ENCODE measurements around the gene S100P.
"Not testable (repeated sequence)": the region's sequence is repeated elsewhere in the genome, so short reads cannot be mapped to it uniquely, and the experiment has no call there.

The S100P gene

GRCh38 chr4:6693231-6694176 is at the start of gene S100P:
Gene S100P, plus strand, starts transcription at chr4:6693878. Its CDS starts 55 bp downstream, at chr4:6693933.
- DNase-seq (ENCODE audit: low spot score): no peak

DNA sequence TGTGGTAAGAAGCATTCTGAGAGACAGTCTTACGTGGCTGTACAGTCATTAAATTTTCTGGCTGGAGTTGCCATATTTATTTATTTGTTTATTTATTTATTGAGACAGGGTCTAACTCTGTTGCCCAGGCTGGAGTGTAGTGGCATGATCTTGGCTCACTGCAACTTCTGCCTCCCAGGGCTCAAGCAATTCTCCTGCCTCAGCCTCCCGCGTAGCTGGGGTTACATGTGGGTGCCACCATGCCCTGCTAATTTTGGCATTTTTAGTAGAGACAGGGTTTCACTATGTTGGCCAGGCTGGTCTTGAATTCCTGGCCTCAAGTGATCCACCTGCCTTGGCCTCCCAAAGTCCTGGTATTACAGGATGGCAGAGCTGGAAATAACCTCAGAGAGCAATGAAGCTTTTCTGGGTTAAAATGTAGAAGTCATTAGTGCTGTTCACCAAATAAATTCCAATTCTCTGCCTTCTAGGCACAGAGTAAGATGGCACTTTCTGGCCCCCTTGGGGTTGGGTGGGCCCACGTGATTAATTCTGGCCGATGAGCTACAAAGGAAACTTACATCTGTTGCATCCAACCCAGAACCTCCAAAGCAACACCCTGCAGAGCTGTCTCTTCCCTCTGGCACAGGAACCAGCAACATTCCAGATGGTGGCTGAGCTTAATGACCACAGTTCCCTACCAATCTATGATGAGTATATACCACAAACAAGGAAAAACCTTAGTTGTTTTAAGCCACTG is 48.7 kb upstream of the S100P start:
- no peak for DNase-seq (ENCODE audit: low spot score)

- DNase-seq (ENCODE audit: low spot score): no peak
Observed at GRCh38 chr4:6647169-6647568, 46.5 kb upstream of the S100P start.

DNA sequence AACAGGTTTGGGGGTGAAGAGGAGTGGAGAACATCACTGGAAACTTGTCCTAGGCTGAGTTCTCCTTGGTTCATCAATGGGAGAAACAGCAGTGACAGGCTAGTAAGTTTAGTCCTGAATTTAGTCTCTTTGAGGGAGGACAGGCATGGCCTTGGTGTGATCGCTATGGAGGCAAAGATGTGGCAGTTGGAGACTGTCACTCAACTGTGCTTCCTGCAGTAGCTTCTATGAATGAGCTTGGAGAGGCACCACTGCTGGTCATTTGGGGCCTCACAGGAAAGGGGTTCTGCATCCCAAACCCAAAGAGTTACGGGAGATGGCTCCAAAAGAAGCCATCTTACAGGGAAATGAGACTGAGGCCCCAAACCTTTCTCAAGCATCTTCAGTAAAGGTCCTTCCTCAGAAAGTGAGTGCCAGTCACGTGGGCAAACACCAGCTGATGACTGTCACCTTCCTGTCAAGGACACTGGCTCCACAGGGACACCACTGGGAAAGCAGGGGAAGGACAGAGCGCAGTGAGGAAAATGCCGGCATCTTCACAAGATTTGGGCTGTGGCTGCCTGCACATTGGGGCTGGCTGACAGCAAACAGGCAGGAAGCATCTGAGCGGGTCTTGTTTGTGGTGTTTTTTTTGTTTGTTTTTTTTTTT is 46.0 kb upstream of the S100P start:
- no peak for DNase-seq (ENCODE audit: low spot score)

- no peak for DNase-seq (ENCODE audit: low spot score)
Observed at GRCh38 chr4:6649216-6649615, 44.5 kb upstream of the S100P start.

GRCh38 chr4:6654211-6654610 is 39.5 kb upstream of the S100P start:
- DNase-seq (ENCODE audit: low spot score): not testable (repeated sequence)

- not testable (repeated sequence) for DNase-seq (ENCODE audit: low spot score)
Observed at GRCh38 chr4:6655291-6655690, 38.4 kb upstream of the S100P start.

GRCh38 chr4:6655924-6656323 is 37.8 kb upstream of the S100P start:
- DNase-seq (ENCODE audit: low spot score): no peak

DNA sequence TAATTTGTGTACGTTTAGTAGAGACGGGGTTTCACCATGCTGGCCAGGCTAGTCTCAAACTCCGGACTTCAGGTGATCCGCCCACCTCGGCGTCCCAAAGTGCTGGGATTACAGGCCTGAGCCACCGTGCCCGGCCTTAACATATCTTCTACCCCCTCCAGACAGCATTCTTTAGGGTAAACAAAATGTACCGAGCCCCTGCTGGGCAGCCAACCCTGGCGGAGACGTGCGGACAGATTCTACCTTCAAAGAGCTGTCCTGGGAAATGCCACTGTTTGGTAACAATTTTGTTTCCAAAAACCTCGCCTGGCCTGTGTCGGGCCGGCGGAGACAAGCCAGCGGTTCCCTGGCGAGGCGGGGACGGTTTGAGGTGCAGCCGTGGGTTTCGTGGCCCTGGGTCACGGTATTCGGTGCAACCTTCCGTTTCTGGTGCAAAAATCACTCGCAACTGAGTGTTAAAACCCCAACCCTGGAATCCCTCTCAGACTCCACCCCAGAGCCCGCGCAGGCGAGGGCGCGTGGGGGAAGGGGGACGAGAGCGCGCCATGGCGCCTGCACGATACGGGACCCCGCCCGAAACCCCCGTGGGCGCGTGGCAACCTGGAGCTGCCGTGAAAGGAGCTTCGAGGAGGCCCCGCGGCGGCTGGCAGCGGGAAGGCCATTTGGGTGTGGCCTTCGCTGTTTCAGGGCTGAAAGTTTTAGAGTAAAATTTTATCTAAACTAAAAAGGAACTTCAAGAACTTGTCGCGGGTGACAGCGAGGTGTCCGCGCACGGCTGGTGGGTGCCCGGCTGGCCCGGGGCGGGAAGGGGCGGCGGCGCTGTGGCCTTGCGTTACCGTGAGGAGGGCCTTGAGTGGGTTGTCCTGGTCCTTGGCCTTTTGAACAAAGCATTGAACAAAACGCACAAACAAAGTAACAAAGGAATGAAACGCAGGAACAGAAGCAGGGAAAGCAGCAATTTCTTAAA is 36.2 kb upstream of the S100P start:
- DNase-seq (ENCODE audit: low spot score): no peak

GRCh38 chr4:6658209-6658595 is 35.5 kb upstream of the S100P start:
- no peak for DNase-seq (ENCODE audit: low spot score)

- DNase-seq (ENCODE audit: low spot score): no peak
Observed at GRCh38 chr4:6658597-6659075, 35.0 kb upstream of the S100P start.

DNA sequence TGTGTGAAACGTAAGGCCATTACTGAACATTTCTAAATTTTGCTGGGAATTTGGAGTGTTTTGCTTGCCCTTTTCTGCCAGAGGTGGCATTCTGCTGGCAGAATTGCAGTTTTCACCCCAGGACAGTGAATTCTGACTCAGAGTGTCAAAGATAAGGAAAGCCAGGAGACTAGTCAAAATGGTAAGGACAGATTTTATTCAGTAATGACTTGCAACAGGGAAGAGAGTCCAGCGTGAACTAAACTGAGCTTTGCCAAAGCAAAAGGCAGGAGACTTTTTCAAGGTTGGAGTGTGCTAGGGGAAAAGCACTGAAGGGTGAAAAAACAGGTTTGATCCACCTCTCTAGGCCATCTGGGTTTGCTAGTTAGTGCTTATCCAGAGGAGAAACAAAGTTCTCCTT is 33.8 kb upstream of the S100P start:
- DNase-seq (ENCODE audit: low spot score): no peak

GRCh38 chr4:6660430-6660829 is 33.2 kb upstream of the S100P start:
- no peak for DNase-seq (ENCODE audit: low spot score)

DNA sequence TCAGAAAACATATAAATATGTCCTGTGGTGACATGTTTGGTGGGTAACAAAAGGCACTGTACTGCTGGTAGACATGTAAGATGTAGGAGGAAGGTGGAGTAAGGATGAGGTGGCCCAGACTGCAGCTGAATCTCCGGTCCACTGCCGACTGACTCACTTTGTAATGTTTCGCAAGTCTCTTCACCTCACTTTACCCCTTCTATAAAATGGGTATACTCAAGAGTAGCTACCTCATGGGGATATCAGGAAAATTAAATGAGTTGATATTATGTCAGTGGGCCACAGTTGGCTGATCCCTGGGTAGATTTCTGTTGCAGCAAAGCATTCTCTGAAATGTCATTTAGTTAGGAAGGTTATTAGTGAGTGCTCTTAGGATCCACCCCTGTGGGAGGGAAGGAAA is 31.1 kb upstream of the S100P start:
- no peak for DNase-seq (ENCODE audit: low spot score)

DNA sequence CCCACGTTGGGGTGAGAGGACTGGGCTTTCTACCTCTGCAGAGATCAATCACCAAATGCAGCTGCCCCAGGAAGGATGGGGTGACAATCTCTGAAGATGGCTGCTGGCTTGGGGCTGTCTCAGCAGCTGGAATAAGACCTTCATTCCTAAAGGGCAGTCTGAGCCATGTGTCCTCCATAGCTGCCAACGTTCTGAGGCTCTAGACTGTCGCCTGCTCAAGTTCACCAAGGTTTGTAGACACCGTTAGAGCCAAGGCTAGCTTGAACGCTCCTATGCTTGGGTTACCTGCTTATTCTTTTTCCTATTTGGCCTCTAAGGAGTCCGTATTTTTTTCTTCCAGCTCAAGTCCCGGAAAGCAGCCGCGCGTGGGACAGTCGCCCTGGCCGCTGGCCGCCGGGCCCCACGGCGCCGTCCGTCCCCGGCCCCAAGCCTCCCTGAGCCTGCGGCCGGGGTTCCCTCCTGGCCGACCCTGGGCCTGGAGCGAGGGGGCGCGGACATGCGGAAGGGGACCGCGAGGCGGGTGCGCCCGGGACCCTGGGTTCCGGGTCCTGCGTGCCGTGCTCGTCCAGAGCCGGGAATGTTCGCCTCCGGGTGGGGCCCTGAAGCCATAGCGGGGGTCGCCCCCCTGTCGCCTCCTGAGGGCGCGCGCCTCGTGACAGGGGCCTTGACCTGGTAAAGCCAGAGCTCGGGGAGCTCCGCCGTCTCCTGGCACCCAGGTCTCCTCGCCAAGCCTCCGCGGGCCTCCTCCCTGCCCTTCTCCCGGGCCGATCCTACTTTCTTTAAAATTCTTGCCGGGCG is 29.9 kb upstream of the S100P start:
- no peak for DNase-seq (ENCODE audit: low spot score)

DNA sequence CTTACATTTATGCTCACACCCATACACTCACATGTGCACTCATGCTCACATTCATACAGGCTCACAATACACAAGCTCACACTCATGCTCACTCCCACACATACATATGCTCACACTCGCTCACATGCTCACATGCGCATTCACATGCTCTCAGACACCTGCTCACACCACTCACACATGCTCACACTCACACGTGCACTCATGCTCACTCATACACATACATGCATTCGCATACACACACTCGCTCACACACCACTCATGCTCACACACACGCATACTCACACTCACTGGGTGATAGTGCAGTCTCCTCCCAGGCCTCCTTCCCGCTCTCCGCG is 28.4 kb upstream of the S100P start:
- DNase-seq (ENCODE audit: low spot score): no peak

DNA sequence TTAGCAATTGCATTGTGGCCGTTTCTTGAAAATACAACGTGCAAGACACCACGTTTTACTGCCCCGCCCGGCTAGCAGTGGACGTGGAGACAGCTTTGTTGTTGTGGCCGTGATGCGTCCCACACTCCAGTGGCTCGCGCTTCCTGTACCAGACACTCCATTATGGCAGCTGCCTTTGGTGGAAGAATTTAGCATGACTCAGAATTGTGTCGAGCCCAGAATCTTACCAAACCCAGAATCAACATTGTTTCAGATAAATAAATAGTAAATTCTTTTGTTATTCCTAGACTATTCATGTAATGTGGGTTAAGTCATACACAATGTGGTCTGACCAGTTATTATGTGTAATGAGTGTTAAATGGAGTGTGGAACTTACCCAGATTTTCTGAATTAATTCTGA is 25.3 kb upstream of the S100P start:
- DNase-seq (ENCODE audit: low spot score): no peak

DNA sequence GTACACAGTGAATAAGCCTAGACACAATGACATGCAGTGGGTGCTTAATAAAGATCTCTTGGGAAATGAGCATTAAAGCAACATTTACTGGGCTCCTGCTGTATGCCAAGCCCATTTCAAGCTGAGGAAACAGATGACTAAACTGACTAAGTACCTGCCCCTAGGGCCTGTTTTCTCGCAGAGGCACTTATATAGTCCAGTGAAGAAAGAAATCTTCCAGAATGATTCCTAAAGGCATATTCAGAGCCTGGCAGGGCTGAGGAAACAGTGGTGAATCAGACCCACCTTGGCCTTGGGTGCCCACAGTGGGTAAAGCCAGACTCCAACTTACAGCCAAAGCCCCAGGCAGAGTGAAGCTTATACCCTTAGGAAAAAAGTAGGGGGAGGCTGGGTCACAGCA is 22.0 kb upstream of the S100P start:
- no peak for DNase-seq (ENCODE audit: low spot score)

DNA sequence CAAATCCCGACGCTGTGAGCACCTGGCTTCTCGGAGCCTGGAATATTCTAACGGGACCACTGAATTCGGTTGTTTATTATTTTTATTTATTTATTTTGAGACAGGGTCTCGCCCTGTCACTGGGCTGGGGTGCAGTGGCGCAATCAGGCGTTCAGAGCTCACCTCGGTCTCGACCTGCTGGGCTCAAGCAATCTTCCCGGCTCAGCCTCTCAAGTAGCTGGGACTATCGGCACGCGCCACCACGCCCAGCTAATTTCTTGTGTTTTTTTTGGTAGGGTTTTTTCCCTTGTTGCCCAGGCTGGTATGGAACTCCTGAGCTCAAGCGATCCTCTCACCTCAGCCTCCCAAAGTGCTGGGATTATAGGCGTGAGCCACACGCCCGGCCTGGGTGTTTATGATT is 21.5 kb upstream of the S100P start:
- no peak for DNase-seq (ENCODE audit: low spot score)

- DNase-seq (ENCODE audit: low spot score): not testable (repeated sequence)
Observed at GRCh38 chr4:6672541-6673190, 21.0 kb upstream of the S100P start.
